A549 (cell line): ENCODE data around the gene RCAN2.

ENCODE experiments used
- CHD4 ChIP-seq: fragments of 200-600 bp; sonication (generic); IDR thresholded peaks from 2 replicates; pipeline ENCODE4 v1.6.1; 2016; ENCODE audit warnings: antibody characterized with exemption, mild to moderate bottlenecking, borderline replicate concordance
- EP300 ChIP-seq, 2 experiments: fragments of >200 bp; sonication (Bioruptor Twin); formaldehyde crosslinking; IDR thresholded peaks; 2 replicates in 1 of 2; 3 replicates in 1 of 2; pipeline ENCODE4 v1.6.1; 2016 to 2017
- ESRRA ChIP-seq: fragments of 150-350 bp; IDR thresholded peaks from 2 replicates; pipeline ENCODE4 v1.6.1; 2014; ENCODE audit warnings: mild to moderate bottlenecking, low read length, borderline replicate concordance
- KDM1A ChIP-seq: fragments of 200-600 bp; sonication (generic); IDR thresholded peaks from 2 replicates; pipeline ENCODE4 v1.6.1; 2016; ENCODE audit warnings: low read depth, mild to moderate bottlenecking
- MAFK ChIP-seq: fragments of 450-650 bp; IDR thresholded peaks from 2 replicates; pipeline ENCODE4 v1.6.1; 2014; ENCODE audit not compliant: partially characterized antibody
- MAZ ChIP-seq: fragments of 150-350 bp; IDR thresholded peaks from 2 replicates; pipeline ENCODE4 v1.6.1; 2014; ENCODE audit warnings: antibody characterized with exemption, low read depth, low read length, borderline replicate concordance
- POLR2A ChIP-seq: IDR thresholded peaks from 2 replicates; pipeline ENCODE4 v1.6.1; 2012; ENCODE audit warnings: mild to moderate bottlenecking, low read length
- RCOR1 ChIP-seq: fragments of 150-350 bp; IDR thresholded peaks from 2 replicates; pipeline ENCODE4 v1.6.1; 2014; ENCODE audit warnings: antibody characterized with exemption, low read length, low read depth
- ZSCAN20 ChIP-seq: fragments of 250-450 bp; sonication (Bioruptor Pico); IDR thresholded peaks from 2 replicates; pipeline ENCODE4 v1.8.0; 2022; ENCODE audit warnings: mild to moderate bottlenecking, moderate library complexity
- TF ChIP-seq, protein P1 (sequence below): fragments of >200 bp; sonication (Bioruptor Twin); formaldehyde crosslinking; IDR thresholded peaks from 3 replicates; pipeline ENCODE4 v1.5.1; 2016
- TF ChIP-seq, protein P2 (sequence below): IDR thresholded peaks from 2 replicates; pipeline ENCODE4 v1.6.1; 2012
- TF ChIP-seq, protein P3 (sequence below): IDR thresholded peaks from 2 replicates; pipeline ENCODE4 v1.6.1; 2012; ENCODE audit warnings: low read depth, borderline replicate concordance
- TF ChIP-seq, protein P4 (sequence below): fragments of 250-450 bp; sonication (Bioruptor Pico); IDR thresholded peaks from 2 replicates; pipeline ENCODE4 v1.5.0; 2021; ENCODE audit warnings: mild to moderate bottlenecking, moderate library complexity, borderline replicate concordance
- TF ChIP-seq, protein P5 (sequence below): fragments of 450-650 bp; IDR thresholded peaks from 2 replicates; pipeline ENCODE4 v1.6.1; 2014; ENCODE audit warnings: antibody characterized with exemption

DNA sequence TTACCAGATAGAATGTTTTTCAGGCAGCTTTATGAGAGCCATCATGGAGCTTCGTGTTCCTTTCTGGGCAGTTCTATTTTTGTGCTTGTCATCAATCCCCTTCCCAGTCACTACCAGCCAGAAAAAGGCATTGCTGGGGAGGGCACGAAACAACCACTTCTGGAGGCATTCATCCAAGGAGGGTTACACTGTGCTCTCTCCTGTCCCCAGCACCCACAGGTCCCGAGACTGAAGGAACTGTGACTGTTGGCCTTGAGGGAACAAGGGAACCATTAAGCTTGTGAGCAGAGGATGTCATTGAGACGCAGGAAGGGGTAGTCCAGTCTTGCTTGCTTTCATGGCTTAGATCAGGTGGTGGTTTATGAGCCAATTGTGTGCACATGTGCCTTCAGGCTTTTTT lies 300.4 kb downstream of the RCAN2 start:
- TF ChIP-seq POLR2A = no peak
- TF ChIP-seq, protein P1, sequence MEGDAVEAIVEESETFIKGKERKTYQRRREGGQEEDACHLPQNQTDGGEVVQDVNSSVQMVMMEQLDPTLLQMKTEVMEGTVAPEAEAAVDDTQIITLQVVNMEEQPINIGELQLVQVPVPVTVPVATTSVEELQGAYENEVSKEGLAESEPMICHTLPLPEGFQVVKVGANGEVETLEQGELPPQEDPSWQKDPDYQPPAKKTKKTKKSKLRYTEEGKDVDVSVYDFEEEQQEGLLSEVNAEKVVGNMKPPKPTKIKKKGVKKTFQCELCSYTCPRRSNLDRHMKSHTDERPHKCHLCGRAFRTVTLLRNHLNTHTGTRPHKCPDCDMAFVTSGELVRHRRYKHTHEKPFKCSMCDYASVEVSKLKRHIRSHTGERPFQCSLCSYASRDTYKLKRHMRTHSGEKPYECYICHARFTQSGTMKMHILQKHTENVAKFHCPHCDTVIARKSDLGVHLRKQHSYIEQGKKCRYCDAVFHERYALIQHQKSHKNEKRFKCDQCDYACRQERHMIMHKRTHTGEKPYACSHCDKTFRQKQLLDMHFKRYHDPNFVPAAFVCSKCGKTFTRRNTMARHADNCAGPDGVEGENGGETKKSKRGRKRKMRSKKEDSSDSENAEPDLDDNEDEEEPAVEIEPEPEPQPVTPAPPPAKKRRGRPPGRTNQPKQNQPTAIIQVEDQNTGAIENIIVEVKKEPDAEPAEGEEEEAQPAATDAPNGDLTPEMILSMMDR = no peak
- no peak for TF ChIP-seq KDM1A
- no peak for TF ChIP-seq EP300 (IDR thresholded peaks at IDR 0.05)
- TF ChIP-seq, protein P2, sequence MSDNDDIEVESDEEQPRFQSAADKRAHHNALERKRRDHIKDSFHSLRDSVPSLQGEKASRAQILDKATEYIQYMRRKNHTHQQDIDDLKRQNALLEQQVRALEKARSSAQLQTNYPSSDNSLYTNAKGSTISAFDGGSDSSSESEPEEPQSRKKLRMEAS = no peak
- TF ChIP-seq MAZ = no peak
- TF ChIP-seq, protein P3, sequence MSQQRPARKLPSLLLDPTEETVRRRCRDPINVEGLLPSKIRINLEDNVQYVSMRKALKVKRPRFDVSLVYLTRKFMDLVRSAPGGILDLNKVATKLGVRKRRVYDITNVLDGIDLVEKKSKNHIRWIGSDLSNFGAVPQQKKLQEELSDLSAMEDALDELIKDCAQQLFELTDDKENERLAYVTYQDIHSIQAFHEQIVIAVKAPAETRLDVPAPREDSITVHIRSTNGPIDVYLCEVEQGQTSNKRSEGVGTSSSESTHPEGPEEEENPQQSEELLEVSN = no peak
- no peak for TF ChIP-seq CHD4
- no peak for TF ChIP-seq MAFK
- TF ChIP-seq, protein P4, sequence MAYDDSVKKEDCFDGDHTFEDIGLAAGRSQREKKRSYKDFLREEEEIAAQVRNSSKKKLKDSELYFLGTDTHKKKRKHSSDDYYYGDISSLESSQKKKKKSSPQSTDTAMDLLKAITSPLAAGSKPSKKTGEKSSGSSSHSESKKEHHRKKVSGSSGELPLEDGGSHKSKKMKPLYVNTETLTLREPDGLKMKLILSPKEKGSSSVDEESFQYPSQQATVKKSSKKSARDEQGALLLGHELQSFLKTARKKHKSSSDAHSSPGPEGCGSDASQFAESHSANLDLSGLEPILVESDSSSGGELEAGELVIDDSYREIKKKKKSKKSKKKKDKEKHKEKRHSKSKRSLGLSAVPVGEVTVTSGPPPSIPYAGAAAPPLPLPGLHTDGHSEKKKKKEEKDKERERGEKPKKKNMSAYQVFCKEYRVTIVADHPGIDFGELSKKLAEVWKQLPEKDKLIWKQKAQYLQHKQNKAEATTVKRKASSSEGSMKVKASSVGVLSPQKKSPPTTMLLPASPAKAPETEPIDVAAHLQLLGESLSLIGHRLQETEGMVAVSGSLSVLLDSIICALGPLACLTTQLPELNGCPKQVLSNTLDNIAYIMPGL (CRISPR knock-in tag) = no peak
- TF ChIP-seq RCOR1 = no peak
- no peak for TF ChIP-seq ESRRA
- TF ChIP-seq, protein P5, sequence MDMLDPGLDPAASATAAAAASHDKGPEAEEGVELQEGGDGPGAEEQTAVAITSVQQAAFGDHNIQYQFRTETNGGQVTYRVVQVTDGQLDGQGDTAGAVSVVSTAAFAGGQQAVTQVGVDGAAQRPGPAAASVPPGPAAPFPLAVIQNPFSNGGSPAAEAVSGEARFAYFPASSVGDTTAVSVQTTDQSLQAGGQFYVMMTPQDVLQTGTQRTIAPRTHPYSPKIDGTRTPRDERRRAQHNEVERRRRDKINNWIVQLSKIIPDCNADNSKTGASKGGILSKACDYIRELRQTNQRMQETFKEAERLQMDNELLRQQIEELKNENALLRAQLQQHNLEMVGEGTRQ = no peak
- no peak for TF ChIP-seq ZSCAN20 (CRISPR knock-in tag)
